NT2/D1 (cell line): ENCODE data around the gene GPN2.

Source experiments
- YY1 ChIP-seq: IDR thresholded peaks from 2 replicates; pipeline ENCODE4 v1.6.1; 2011; ENCODE audit not compliant: insufficient read length, insufficient read depth
- ZNF274 ChIP-seq: IDR thresholded peaks from 2 replicates; pipeline ENCODE4 v1.6.1; 2011; ENCODE audit warnings: mild to moderate bottlenecking, low read depth, low read length

GRCh38 chr1:26938004-26938658 is 48.0 kb upstream of the GPN2 start:
- TF ChIP-seq YY1, result no peak
- no peak for TF ChIP-seq ZNF274
